Measurements from ENCODE around the gene PILRA. TPM values are rescaled to one million over a fixed set of nuclear protein-coding genes. Genes with fewer than 3 reads are reported as not detected.

Gene PILRA
- polyA plus RNA-seq, 1 donor (not counting 4 experiments of a cell fraction or from before 2014, with no cell fraction given): 0.33 TPM

- no peaks in the 10 kb centered on the region for H3K79me2 ChIP-seq (ENCODE audit: control insufficient read depth, insufficient read depth, low read length)
- H3K36me3 ChIP-seq (ENCODE audit: control insufficient read depth in 2 of 2, extremely low read depth in 1 of 2, insufficient read depth in 2 of 2, low read length in 2 of 2): peaks cover 0 to 2% of the 10 kb centered on the region in 2 experiments
- FAIRE-seq (no peak), DNase-seq (ENCODE audit: low read depth, low spot score) (no peak)
- H2AFZ ChIP-seq (ENCODE audit: control insufficient read depth, low read length): no peak overlapping the region
- H3K9me1 ChIP-seq (ENCODE audit: control insufficient read depth, extremely low read depth, insufficient read depth, low read length): no peaks in the 10 kb centered on the region
- dilution Hi-C loops (cut with MboI; ENCODE audit: extremely low pct_ligation_motif_present, low sequenced_read_pairs): no loop called here
- no peaks in the 10 kb centered on the region for H3K9me3 ChIP-seq (ENCODE audit: control insufficient read depth, low read depth, low read length)
- no peak overlapping the region for H3K4me2 ChIP-seq (ENCODE audit: control insufficient read depth, extremely low read depth, insufficient read depth, low read depth, low read length)
- H3K4me1 ChIP-seq (ENCODE audit: control insufficient read depth, extremely low read depth, insufficient read depth, low read length): peaks cover 4% of the 10 kb centered on the region
- H4K20me1 ChIP-seq (ENCODE audit: control insufficient read depth, extremely low read depth, insufficient read depth, low read length): no peaks in the 10 kb centered on the region
- no peak overlapping the region for H3K4me3 ChIP-seq (ENCODE audit: control insufficient read depth in 2 of 3, extremely low read depth in 1 of 3, insufficient read depth in 2 of 3, low read depth in 1 of 3, low read length in 3 of 3)
- H3K27ac ChIP-seq (ENCODE audit: control insufficient read depth, insufficient read depth, low read length): no peak overlapping the region
- H3K9ac ChIP-seq (ENCODE audit: control insufficient read depth, extremely low read depth, insufficient read depth, low read length): no peak overlapping the region
- TF ChIP-seq CTCF (optimal IDR thresholded peaks at IDR 0.05 in 1 of 3, IDR thresholded peaks at IDR 0.05 in 1 of 3, conservative IDR thresholded peaks at IDR 0.05 in 1 of 3; ENCODE audit: extremely low read depth in 1 of 3, insufficient read depth in 2 of 3, low read length in 3 of 3): no peak
- TF ChIP-seq EZH2 (IDR thresholded peaks at IDR 0.05; ENCODE audit: low read length): no peak
- H3K27me3 ChIP-seq (ENCODE audit: control insufficient read depth, extremely low read depth, insufficient read depth, low read length): no peaks in the 10 kb centered on the region
Observed at GRCh38 chr7:100370303-100370702, 3.0 kb upstream of the PILRA start.

- Histone ChIP-seq H3K27ac (ENCODE audit: control insufficient read depth, insufficient read depth, low read length) (no peak overlapping the region), H3K27me3 (ENCODE audit: control insufficient read depth, extremely low read depth, insufficient read depth, low read length) (no peaks in the 10 kb centered on the region), H3K79me2 (ENCODE audit: control insufficient read depth, insufficient read depth, low read length) (no peaks in the 10 kb centered on the region), H2AFZ (ENCODE audit: control insufficient read depth, low read length) (no peak overlapping the region), H3K9me3 (ENCODE audit: control insufficient read depth, low read depth, low read length) (no peaks in the 10 kb centered on the region), H3K4me2 (ENCODE audit: control insufficient read depth, extremely low read depth, insufficient read depth, low read depth, low read length) (no peak overlapping the region), H3K4me1 (ENCODE audit: control insufficient read depth, extremely low read depth, insufficient read depth, low read length) (peaks cover 4% of the 10 kb centered on the region), H3K36me3 (ENCODE audit: control insufficient read depth in 2 of 2, extremely low read depth in 1 of 2, insufficient read depth in 2 of 2, low read length in 2 of 2) (peaks cover 0 to 2% of the 10 kb centered on the region in 2 experiments), H3K4me3 (ENCODE audit: control insufficient read depth in 2 of 3, extremely low read depth in 1 of 3, insufficient read depth in 2 of 3, low read depth in 1 of 3, low read length in 3 of 3) (no peak overlapping the region), H4K20me1 (ENCODE audit: control insufficient read depth, extremely low read depth, insufficient read depth, low read length) (no peaks in the 10 kb centered on the region), H3K9me1 (ENCODE audit: control insufficient read depth, extremely low read depth, insufficient read depth, low read length) (no peaks in the 10 kb centered on the region), H3K9ac (ENCODE audit: control insufficient read depth, extremely low read depth, insufficient read depth, low read length) (no peak overlapping the region)
- DNase-seq (ENCODE audit: low read depth, low spot score) (no peak), FAIRE-seq (no peak)
- TF ChIP-seq EZH2 (IDR thresholded peaks at IDR 0.05; ENCODE audit: low read length): no peak
- TF ChIP-seq CTCF (optimal IDR thresholded peaks at IDR 0.05 in 1 of 3, IDR thresholded peaks at IDR 0.05 in 1 of 3, conservative IDR thresholded peaks at IDR 0.05 in 1 of 3; ENCODE audit: extremely low read depth in 1 of 3, insufficient read depth in 2 of 3, low read length in 3 of 3): no peak
- dilution Hi-C loops (cut with MboI; ENCODE audit: extremely low pct_ligation_motif_present, low sequenced_read_pairs): no loop called here
Observed at GRCh38 chr7:100370746-100371145, 2.5 kb upstream of the PILRA start.

All from keratinocyte (primary cell).